H1 (cell line): Measurements from ENCODE around the gene ARGLU1. TPM values are rescaled to one million over a fixed set of nuclear protein-coding genes. Genes with fewer than 3 reads are reported as not detected.

Experiments used
- CTCF ChIA-PET: fragments of 300-600 bp; sonication (Branson Sonifier 250); formaldehyde crosslinking; loops from one replicate; lab custom pipeline; 2021; ENCODE audit not compliant: partially characterized antibody; lab: Charles Lee
- POLR2A ChIA-PET: fragments of 300-600 bp; sonication (Branson Sonifier 250); formaldehyde crosslinking; loops from one replicate; lab custom pipeline; 2021; ENCODE audit warnings: inconsistent platforms; ENCODE audit not compliant: partially characterized antibody; lab: Charles Lee
- DNase-seq, 2 experiments: peaks; one replicate each; pipeline versions ENCODE4 v3.0.0 to v3.0.0-alpha.2; 2010 to 2022; ENCODE audit warnings: low spot score in 2 of 2, low read depth in 1 of 2, mixed read lengths in 1 of 2
- FAIRE-seq: peaks from 2 replicates; lab custom pipeline; 2011; peaks lifted over from hg19 to GRCh38; lab: Jason Lieb, UNC
- H2AFZ ChIP-seq: 2 replicates; pipeline ENCODE4 v1.8.1; 2012; ENCODE audit warnings: low read length, inconsistent platforms
- H2AK5ac ChIP-seq: 2 replicates; pipeline ENCODE4 v1.6.1; 2013; ENCODE audit warnings: low read depth, low read length
- H2BK120ac ChIP-seq: replicated peaks from 2 replicates; pipeline ENCODE3; 2013; ENCODE audit warnings: low read depth, low read length, inconsistent platforms
- H2BK12ac ChIP-seq: 2 replicates; pipeline ENCODE4 v1.6.1; 2013; ENCODE audit warnings: low read depth, low read length
- H2BK15ac ChIP-seq: 2 replicates; pipeline ENCODE4 v1.6.1; 2013; ENCODE audit warnings: low read length
- H2BK20ac ChIP-seq: 2 replicates; pipeline ENCODE4 v1.6.1; 2013; ENCODE audit warnings: low read length
- H2BK5ac ChIP-seq: 2 replicates; pipeline ENCODE4 v1.6.1; 2013; ENCODE audit warnings: low read depth, low read length
- H3K14ac ChIP-seq: 2 replicates; pipeline ENCODE4 v1.6.1; 2013; ENCODE audit warnings: inconsistent platforms; ENCODE audit not compliant: insufficient read length
- H3K18ac ChIP-seq: 2 replicates; pipeline ENCODE4 v1.6.1; 2013; ENCODE audit warnings: low read length; ENCODE audit errors: extremely low read depth
- H3K23ac ChIP-seq: 2 replicates; pipeline ENCODE4 v1.6.1; 2013; ENCODE audit warnings: inconsistent platforms; ENCODE audit not compliant: insufficient read length
- H3K23me2 ChIP-seq: 2 replicates; pipeline ENCODE4 v1.6.1; 2013; ENCODE audit warnings: low read depth, low read length
- H3K27ac ChIP-seq: 2 replicates; pipeline ENCODE4 v1.6.1; 2011; ENCODE audit warnings: low read depth, low read length, inconsistent platforms
- H3K27me3 ChIP-seq, 4 experiments: replicated peaks in 1 of 4; 1 replicate in 1 of 4; 2 replicates in 3 of 4; pipeline versions ENCODE4 v1.6.1 to v1.8.1; 2011 to 2013; ENCODE audit warnings: low read length in 3 of 4, mild to moderate bottlenecking in 3 of 4, inconsistent platforms in 2 of 4, mixed read lengths in 2 of 4, moderate library complexity in 1 of 4; ENCODE audit not compliant: control insufficient read depth in 3 of 4, insufficient read depth in 3 of 4; ENCODE audit errors: extremely low read depth in 1 of 4
- H3K36me3 ChIP-seq, 4 experiments: 2 replicates each; pipeline versions ENCODE4 v1.6.1 to v1.8.1; 2011 to 2013; ENCODE audit warnings: mild to moderate bottlenecking in 4 of 4, low read length in 3 of 4, moderate library complexity in 2 of 4, control low read depth in 1 of 4, inconsistent platforms in 1 of 4; ENCODE audit not compliant: insufficient read depth in 4 of 4, control insufficient read depth in 2 of 4
- H3K4ac ChIP-seq: replicated peaks from 2 replicates; pipeline ENCODE3; 2013; ENCODE audit warnings: low read length, low read depth, mixed read lengths, inconsistent platforms; ENCODE audit not compliant: insufficient read length
- H3K4me1 ChIP-seq, 4 experiments: replicated peaks in 1 of 4; 1 replicate in 1 of 4; 2 replicates in 3 of 4; pipeline versions ENCODE4 v1.6.1 to v1.8.1; 2011 to 2013; ENCODE audit warnings: low read length in 3 of 4, inconsistent platforms in 2 of 4, mixed read lengths in 1 of 4; ENCODE audit not compliant: insufficient read depth in 4 of 4, control insufficient read depth in 3 of 4
- H3K4me2 ChIP-seq, 2 experiments: 2 replicates each; pipeline versions ENCODE4 v1.6.1 to v1.8.1; 2011 to 2013; ENCODE audit warnings: low read depth in 2 of 2, low read length in 2 of 2, control low read depth in 1 of 2, inconsistent platforms in 1 of 2, mild to moderate bottlenecking in 1 of 2; ENCODE audit not compliant: insufficient read depth in 1 of 2
- H3K4me3 ChIP-seq, 4 experiments: fragments of 200-600, 300-600 bp in 1 of 4; sonication (generic), shearing (Covaris generic), sonication (Bioruptor Twin) in 1 of 4; 2 replicates each; pipeline versions ENCODE4 v1.5.1 to v1.8.1; 2011 to 2016; ENCODE audit warnings: low read length in 4 of 4, low read depth in 3 of 4, control low read depth in 2 of 4, inconsistent platforms in 2 of 4, mild to moderate bottlenecking in 2 of 4, mixed read lengths in 1 of 4, moderate library complexity in 1 of 4; ENCODE audit not compliant: insufficient read depth in 2 of 4; ENCODE audit errors: extremely low read depth in 1 of 4
- H3K56ac ChIP-seq: replicated peaks from 2 replicates; pipeline ENCODE3; 2013; ENCODE audit warnings: low read depth, mild to moderate bottlenecking, mixed read lengths, low read length, inconsistent platforms; ENCODE audit not compliant: insufficient read length
- H3K79me1 ChIP-seq: 2 replicates; pipeline ENCODE4 v1.6.1; 2013; ENCODE audit warnings: low read depth, low read length, control low read depth
- H3K79me2 ChIP-seq, 2 experiments: 2 replicates each; pipeline versions ENCODE4 v1.6.1 to v1.8.1; 2012 to 2013; ENCODE audit warnings: low read length in 2 of 2, mild to moderate bottlenecking in 2 of 2, inconsistent platforms in 1 of 2; ENCODE audit not compliant: insufficient read depth in 2 of 2, control insufficient read depth in 1 of 2
- H3K9ac ChIP-seq, 4 experiments: replicated peaks in 1 of 4; 1 replicate in 1 of 4; 2 replicates in 3 of 4; pipeline versions ENCODE4 v1.6.1 to v1.8.1; 2011 to 2013; ENCODE audit warnings: low read depth in 3 of 4, low read length in 3 of 4, control low read depth in 2 of 4, mild to moderate bottlenecking in 2 of 4, moderate library complexity in 2 of 4, inconsistent platforms in 1 of 4; ENCODE audit errors: extremely low read depth in 1 of 4
- H3K9me3 ChIP-seq, 2 experiments: 2 replicates each; pipeline versions ENCODE4 v1.6.1 to v1.8.1; 2012 to 2013; ENCODE audit warnings: mild to moderate bottlenecking in 2 of 2, moderate library complexity in 2 of 2, control low read depth in 1 of 2, inconsistent platforms in 1 of 2, low read depth in 1 of 2, low read length in 1 of 2, mixed read lengths in 1 of 2; ENCODE audit not compliant: insufficient read depth in 2 of 2
- H4K20me1 ChIP-seq, 2 experiments: replicated peaks in 1 of 2; 2 replicates each; pipeline versions ENCODE3 to v1.8.1; 2011 to 2013; ENCODE audit warnings: inconsistent platforms in 2 of 2, low read length in 2 of 2, mild to moderate bottlenecking in 1 of 2; ENCODE audit not compliant: insufficient read depth in 2 of 2, control insufficient read depth in 1 of 2
- H4K5ac ChIP-seq: 2 replicates; pipeline ENCODE4 v1.6.1; 2013; ENCODE audit warnings: low read length, low read depth, mixed read lengths, inconsistent platforms; ENCODE audit not compliant: insufficient read length
- H4K8ac ChIP-seq: 2 replicates; pipeline ENCODE4 v1.8.0; 2013; ENCODE audit warnings: mild to moderate bottlenecking, moderate library complexity, low read length, inconsistent platforms; ENCODE audit not compliant: insufficient read depth; ENCODE audit errors: extremely low read depth
- H4K91ac ChIP-seq: replicated peaks from 2 replicates; pipeline ENCODE3; 2013; ENCODE audit warnings: low read length, mixed read lengths, inconsistent platforms; ENCODE audit not compliant: insufficient read length
- CBX5 ChIP-seq: fragments of 300-800, 300-1000 bp; sonication (generic); IDR thresholded peaks from 2 replicates; pipeline ENCODE4 v1.7.1; 2016; ENCODE audit warnings: antibody characterized with exemption, low read length, low read depth
- HDAC6 ChIP-seq: IDR thresholded peaks from one replicate; pipeline ENCODE4 v1.7.1; 2012; ENCODE audit warnings: low read depth, mild to moderate bottlenecking, inconsistent platforms, low read length, moderate library complexity
- JUN ChIP-seq: IDR thresholded peaks from 2 replicates; pipeline ENCODE4 v1.6.1; 2011; ENCODE audit warnings: low read depth, mild to moderate bottlenecking, improper control_type of control experiment, low read length
- KDM5A ChIP-seq: fragments of 200-600 bp; IDR thresholded peaks from 2 replicates; pipeline ENCODE4 v1.7.1; 2012; ENCODE audit warnings: mild to moderate bottlenecking, low read length, inconsistent platforms, mixed read lengths
- NRF1 ChIP-seq: IDR thresholded peaks from 2 replicates; pipeline ENCODE4 v1.6.1; 2011; ENCODE audit warnings: mild to moderate bottlenecking, low read depth, low read length, improper control_type of control experiment
- RAD21 ChIP-seq, 2 experiments: IDR thresholded peaks in 1 of 2; conservative IDR thresholded peaks in 1 of 2; 2 replicates each; pipeline ENCODE4 v1.6.1; 2011; ENCODE audit warnings: low read depth in 2 of 2, low read length in 2 of 2, improper control_type of control experiment in 1 of 2, inconsistent platforms in 1 of 2, mild to moderate bottlenecking in 1 of 2, moderate library complexity in 1 of 2
- TAF1 ChIP-seq: IDR thresholded peaks from 2 replicates; pipeline ENCODE4 v1.6.1; 2011; ENCODE audit warnings: mild to moderate bottlenecking, low read depth, low read length
- WGBS, 2 experiments: shearing (Covaris generic) in 1 of 2; methylation state at CpG; one replicate each; pipeline versions ENCODE4 v1.1.6 to v1.1.7; 2013 to 2015; ENCODE audit warnings: low lambda C conversion rate in 2 of 2, mixed read lengths in 2 of 2, inconsistent platforms in 1 of 2, low coverage in 1 of 2, missing lambda C conversion rate in 1 of 2; ENCODE audit not compliant: insufficient replicate concordance in 2 of 2, insufficient coverage in 1 of 2, insufficient read length in 1 of 2; ENCODE audit errors: extremely low coverage in 1 of 2, missing lambda C conversion rate in 1 of 2; 5-methylcytosine and 5-hydroxymethylcytosine counted together
- polyA plus RNA-seq, 7 experiments: library from polyadenylated mRNA; depleted of rRNA in 3 of 7; stranded (reverse) in 5 of 7; unstranded in 2 of 7; fragments of >200 nt in 5 of 7; fragments of 200-250 nt in 2 of 7; gene quantifications; 1 replicate in 5 of 7; 2 replicates in 1 of 7; 4 replicates in 1 of 7; pipeline versions ENCODE4 v1.2.1 to v1.2.3, GENCODE V29; 2011 to 2013; ENCODE audit warnings: missing spikeins in 2 of 7, mixed read lengths in 2 of 7
- total RNA-seq: library from RNA; stranded (reverse); fragmentation: NEBNext Ultra II Directional; extraction: Animal tissue kit (Norgen Biotek cat#: 25700); gene quantifications from 2 replicates; pipeline ENCODE4 v1.2.1, GENCODE V29; 2021
- TF ChIP-seq, protein P1 (sequence below): IDR thresholded peaks from 2 replicates; pipeline ENCODE4 v1.6.1; 2011; ENCODE audit warnings: low read length, improper control_type of control experiment
- TF ChIP-seq, protein P2 (sequence below): IDR thresholded peaks from 2 replicates; pipeline ENCODE4 v1.6.1; 2011; ENCODE audit warnings: low read depth, mild to moderate bottlenecking, low read length; ENCODE audit not compliant: insufficient read depth

ARGLU1 gene
- total and polyA plus RNA-seq, 2 of the 8 experiments (the other 6 are each of a cell fraction or from before 2014, with no cell fraction given): 47.8 to 84.9 TPM

DNA sequence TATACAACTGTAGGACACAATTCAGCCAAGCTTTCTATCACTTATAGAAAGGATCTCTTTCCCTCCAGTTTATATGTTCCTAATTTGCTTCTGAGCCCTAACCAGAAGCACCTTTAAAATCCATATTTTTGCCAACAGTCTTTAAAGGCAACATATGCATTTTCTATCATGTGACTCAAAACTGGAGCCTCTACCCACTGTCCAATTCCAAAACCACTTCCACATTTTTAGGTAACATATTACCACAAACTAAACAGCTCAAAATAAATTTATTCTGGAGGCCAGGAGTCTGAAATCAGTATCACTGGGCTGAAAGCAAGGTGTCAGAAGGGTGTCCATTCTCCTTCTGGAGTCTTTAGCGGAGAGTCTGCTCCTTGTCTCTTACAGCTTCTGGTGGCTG is 16.6 kb downstream of the ARGLU1 start:
- Histone ChIP-seq H3K18ac (no peak overlapping the region), H3K56ac (no peak overlapping the region), H4K20me1 (peaks cover 8 to 16% of the 10 kb centered on the region in 2 experiments), H3K23me2 (no peaks in the 10 kb centered on the region), H3K23ac (no peak overlapping the region), H2AFZ (no peak overlapping the region), H3K4ac (no peak overlapping the region), H4K8ac (no peak overlapping the region), H3K9me3 (no peaks in the 10 kb centered on the region), H2BK120ac (no peak overlapping the region), H3K14ac (no peak overlapping the region), H3K9ac (no peak overlapping the region), H4K5ac (no peak overlapping the region), H2BK20ac (no peak overlapping the region), H3K27me3 (no peaks in the 10 kb centered on the region), H3K36me3 (peaks cover 8 to 82% (median 41%) of the 10 kb centered on the region in 4 experiments), H2BK15ac (no peak overlapping the region), H3K4me1 (no peaks in the 10 kb centered on the region), H2AK5ac (no peak overlapping the region), H3K4me2 (no peak overlapping the region), H4K91ac (no peak overlapping the region), H2BK12ac (no peak overlapping the region), H2BK5ac (no peak overlapping the region), H3K79me2 (peaks cover 3 to 100% of the 10 kb centered on the region in 2 experiments; a peak in 3 of 4 replicates), H3K4me3 (no peak overlapping the region), H3K27ac (no peak overlapping the region), H3K79me1 (no peaks in the 10 kb centered on the region)
- ChIA-PET CTCF (interaction anchor here (0.9 to 1.7 kb wide), 3 partner anchors 10 to 15 kb away, joined by 3 to 6 read pairs (median 3); partner anchors contain the start of gene EFNB2), POLR2A (interaction anchor here (0.5 to 2.4 kb wide), 3 partner anchors 9 to 15 kb away, joined by 3 to 8 read pairs (median 6); partner anchors contain the start of gene EFNB2)
- no peak for DNase-seq
- WGBS, 2 experiments: 95% methylated on average over 1 of the region's 1 CpG; no CpG with 5 or more reads in 1 of the 2 experiments
- TF ChIP-seq RAD21 (IDR thresholded peaks at IDR 0.05 in 1 of 2, conservative IDR thresholded peaks at IDR 0.05 in 1 of 2; ENCODE audit: low read depth in 2 of 2, low read length in 2 of 2) (no peak), JUN (no peak), KDM5A (no peak), CBX5 (no peak), TAF1 (no peak), HDAC6 (no peak), NRF1 (no peak)
- TF ChIP-seq, protein P1, sequence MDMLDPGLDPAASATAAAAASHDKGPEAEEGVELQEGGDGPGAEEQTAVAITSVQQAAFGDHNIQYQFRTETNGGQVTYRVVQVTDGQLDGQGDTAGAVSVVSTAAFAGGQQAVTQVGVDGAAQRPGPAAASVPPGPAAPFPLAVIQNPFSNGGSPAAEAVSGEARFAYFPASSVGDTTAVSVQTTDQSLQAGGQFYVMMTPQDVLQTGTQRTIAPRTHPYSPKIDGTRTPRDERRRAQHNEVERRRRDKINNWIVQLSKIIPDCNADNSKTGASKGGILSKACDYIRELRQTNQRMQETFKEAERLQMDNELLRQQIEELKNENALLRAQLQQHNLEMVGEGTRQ: no peak
- TF ChIP-seq, protein P2, sequence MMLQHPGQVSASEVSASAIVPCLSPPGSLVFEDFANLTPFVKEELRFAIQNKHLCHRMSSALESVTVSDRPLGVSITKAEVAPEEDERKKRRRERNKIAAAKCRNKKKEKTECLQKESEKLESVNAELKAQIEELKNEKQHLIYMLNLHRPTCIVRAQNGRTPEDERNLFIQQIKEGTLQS: no peak
- no peak for FAIRE-seq
